Activated naive CD4-positive, alpha-beta T cell treated with anti-CD3 and anti-CD28 coated beads, Interleukin-2, amount 10 ng/mL, durations not matched to agents 7 days and 5 days (primary cell): Measurements from ENCODE around the gene GMIP.
"Not testable (repeated sequence)": the region's sequence is repeated elsewhere in the genome, so short reads cannot be mapped to it uniquely, and the experiment has no call there.

Source experiments
- CTCF ChIA-PET: fragments of 350-600 bp; sonication (Branson Sonifier 250); formaldehyde crosslinking; loops from one replicate; lab custom pipeline; 2021; ENCODE audit warnings: antibody characterized with exemption; lab: Charles Lee
- DNase-seq: peaks from one replicate; pipeline ENCODE4 v3.0.0-alpha.2; 2020
- H3K27ac Mint-ChIP-seq: one replicate; pipeline ENCODE4 v1.8.0; 2021; ENCODE audit warnings: mild to moderate bottlenecking, moderate library complexity, mixed read lengths
- H3K27me3 Mint-ChIP-seq: one replicate; pipeline ENCODE4 v1.8.0; 2021; ENCODE audit warnings: mild to moderate bottlenecking, mixed read lengths
- H3K36me3 Mint-ChIP-seq: one replicate; pipeline ENCODE4 v1.8.0; 2021; ENCODE audit warnings: mixed read lengths
- H3K4me1 Mint-ChIP-seq: one replicate; pipeline ENCODE4 v1.8.0; 2021; ENCODE audit warnings: mixed read lengths
- H3K4me3 Mint-ChIP-seq: one replicate; pipeline ENCODE4 v1.8.0; 2021; ENCODE audit warnings: mild to moderate bottlenecking, moderate library complexity, mixed read lengths
- H3K9me3 Mint-ChIP-seq: one replicate; pipeline ENCODE4 v1.8.0; 2021; ENCODE audit warnings: mixed read lengths

GMIP gene, protein sequence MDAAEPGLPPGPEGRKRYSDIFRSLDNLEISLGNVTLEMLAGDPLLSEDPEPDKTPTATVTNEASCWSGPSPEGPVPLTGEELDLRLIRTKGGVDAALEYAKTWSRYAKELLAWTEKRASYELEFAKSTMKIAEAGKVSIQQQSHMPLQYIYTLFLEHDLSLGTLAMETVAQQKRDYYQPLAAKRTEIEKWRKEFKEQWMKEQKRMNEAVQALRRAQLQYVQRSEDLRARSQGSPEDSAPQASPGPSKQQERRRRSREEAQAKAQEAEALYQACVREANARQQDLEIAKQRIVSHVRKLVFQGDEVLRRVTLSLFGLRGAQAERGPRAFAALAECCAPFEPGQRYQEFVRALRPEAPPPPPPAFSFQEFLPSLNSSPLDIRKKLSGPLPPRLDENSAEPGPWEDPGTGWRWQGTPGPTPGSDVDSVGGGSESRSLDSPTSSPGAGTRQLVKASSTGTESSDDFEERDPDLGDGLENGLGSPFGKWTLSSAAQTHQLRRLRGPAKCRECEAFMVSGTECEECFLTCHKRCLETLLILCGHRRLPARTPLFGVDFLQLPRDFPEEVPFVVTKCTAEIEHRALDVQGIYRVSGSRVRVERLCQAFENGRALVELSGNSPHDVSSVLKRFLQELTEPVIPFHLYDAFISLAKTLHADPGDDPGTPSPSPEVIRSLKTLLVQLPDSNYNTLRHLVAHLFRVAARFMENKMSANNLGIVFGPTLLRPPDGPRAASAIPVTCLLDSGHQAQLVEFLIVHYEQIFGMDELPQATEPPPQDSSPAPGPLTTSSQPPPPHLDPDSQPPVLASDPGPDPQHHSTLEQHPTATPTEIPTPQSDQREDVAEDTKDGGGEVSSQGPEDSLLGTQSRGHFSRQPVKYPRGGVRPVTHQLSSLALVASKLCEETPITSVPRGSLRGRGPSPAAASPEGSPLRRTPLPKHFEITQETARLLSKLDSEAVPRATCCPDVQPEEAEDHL

DNA sequence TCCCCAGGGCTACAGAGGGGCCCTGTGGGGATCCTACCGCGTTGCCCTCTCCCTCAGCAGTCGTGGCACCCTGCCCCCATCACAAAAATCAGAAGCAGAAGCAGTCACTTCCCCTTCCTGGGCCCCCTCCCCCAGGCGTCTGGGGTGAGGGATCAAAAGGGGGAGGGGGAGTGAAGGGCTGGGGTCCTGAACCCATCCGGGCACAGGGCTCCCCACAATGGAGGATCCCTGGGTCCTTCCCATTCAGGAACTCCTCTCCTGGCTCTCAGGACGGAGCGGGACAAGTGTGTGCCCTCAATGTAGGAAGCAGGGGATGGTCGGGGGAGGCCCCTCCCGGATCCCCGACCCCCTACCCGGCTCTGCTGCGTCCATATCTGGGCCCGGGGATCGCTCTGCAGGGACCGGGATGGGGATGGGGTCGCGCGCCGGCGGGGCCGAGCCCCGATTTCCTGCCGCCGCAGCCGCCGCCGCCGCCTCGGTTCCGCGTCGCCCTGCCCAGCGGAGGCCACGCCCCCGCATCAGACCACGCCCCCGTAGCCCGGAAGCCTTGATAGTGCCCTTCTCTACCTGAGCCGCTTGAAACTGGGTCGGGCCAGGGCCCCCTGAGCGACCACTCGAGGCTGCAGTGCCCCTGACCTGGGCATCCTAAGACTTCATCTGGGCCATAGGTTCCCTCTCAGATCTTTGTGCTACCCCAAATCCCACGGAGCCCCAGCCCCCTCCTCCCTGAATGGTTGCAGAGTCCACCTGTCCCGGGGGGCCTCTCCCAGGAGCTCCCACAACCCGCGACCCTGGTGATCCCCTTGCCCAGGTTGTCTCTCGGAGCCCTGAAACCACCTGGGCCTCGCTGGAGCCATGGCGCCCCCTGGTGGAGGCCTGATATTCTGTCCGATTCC is at the start of gene GMIP:
Gene GMIP, minus strand, starts transcription at position 500 of the 896 bp plus-strand sequence. Its CDS starts 128 bp downstream, at position 372.
- no peaks in the 10 kb centered on the region for H3K9me3 Mint-ChIP-seq
- DNase-seq = peak; percentile 92
- peaks cover 25% of the 10 kb centered on the region for H3K4me1 Mint-ChIP-seq
- H3K36me3 Mint-ChIP-seq = peaks cover 50% of the 10 kb centered on the region
- no peaks in the 10 kb centered on the region for H3K27me3 Mint-ChIP-seq
- H3K4me3 Mint-ChIP-seq = peak within 1 kb of the TSS; percentile 97
- CTCF ChIA-PET = interaction anchor here (0.6 to 4.0 kb wide), 17 partner anchors 9 to 111 kb away, joined by 3 to 38 read pairs (median 4); partner anchors contain the start of gene ZNF101
- peak within 1 kb of the TSS; percentile 97 for H3K27ac Mint-ChIP-seq

DNA sequence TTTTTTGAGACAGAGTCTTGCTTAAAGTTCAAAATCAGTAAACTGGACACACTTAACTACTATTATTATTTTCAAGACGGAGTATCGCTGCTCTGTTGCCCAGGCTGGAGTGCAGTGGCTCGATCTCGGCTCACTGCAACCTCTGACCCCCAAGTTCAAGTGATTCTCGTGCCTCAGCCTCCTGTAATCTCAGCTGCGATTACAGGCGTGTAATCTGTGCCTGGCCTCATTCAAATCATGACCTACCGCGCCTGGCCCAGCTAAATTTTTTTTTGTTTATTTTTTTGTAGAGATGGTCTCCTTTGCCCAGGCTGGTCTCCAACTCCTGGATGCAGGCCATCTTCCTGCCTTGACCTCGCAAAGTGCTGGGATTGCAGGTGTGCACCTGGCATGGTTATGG is 48.2 kb upstream of the GMIP start:
- peaks cover 26% of the 10 kb centered on the region for H3K9me3 Mint-ChIP-seq
- H3K36me3 Mint-ChIP-seq = peaks cover 29% of the 10 kb centered on the region
- CTCF ChIA-PET = no interaction called here
- no peak overlapping the region for H3K27ac Mint-ChIP-seq
- H3K4me3 Mint-ChIP-seq = no peak overlapping the region
- no peak for DNase-seq
- no peaks in the 10 kb centered on the region for H3K4me1 Mint-ChIP-seq
- H3K27me3 Mint-ChIP-seq = no peaks in the 10 kb centered on the region

GRCh38 chr19:19689023-19689422 is 45.6 kb upstream of the GMIP start:
- H3K27ac Mint-ChIP-seq, H3K27me3 Mint-ChIP-seq, H3K4me1 Mint-ChIP-seq, CTCF ChIA-PET, H3K4me3 Mint-ChIP-seq: not testable (repeated sequence)
- peaks cover 29% of the 10 kb centered on the region for H3K9me3 Mint-ChIP-seq
- DNase-seq = peak; percentile 39
- peaks cover 47% of the 10 kb centered on the region for H3K36me3 Mint-ChIP-seq

- Mint-ChIP-seq H3K36me3 (peaks cover 63% of the 10 kb centered on the region), H3K4me1 (no peaks in the 10 kb centered on the region), H3K4me3 (no peak overlapping the region), H3K27me3 (no peaks in the 10 kb centered on the region), H3K9me3 (peaks cover 38% of the 10 kb centered on the region), H3K27ac (no peak overlapping the region)
- CTCF ChIA-PET = no interaction called here
- DNase-seq = no peak
Measured at GRCh38 chr19:19687090-19687489, 43.6 kb upstream of the GMIP start.

DNA sequence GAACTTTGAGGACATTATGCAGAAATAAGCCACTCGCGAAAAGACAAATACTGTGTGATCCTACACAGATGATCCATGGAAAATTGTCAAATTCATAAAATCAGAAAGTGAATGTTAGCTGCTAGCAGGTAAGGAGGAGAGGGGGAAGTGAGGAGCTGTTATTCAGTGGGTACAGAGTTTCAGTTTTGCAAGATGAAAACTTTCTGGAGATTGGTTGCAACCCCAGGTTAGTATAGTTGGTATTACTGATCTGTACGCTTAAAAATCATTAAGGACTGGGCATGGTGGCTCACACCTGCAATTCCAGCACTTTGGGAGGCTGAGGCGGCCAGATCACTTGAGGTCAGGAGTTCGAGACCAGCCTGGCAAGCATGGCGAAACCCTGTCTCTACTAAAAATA is 43.1 kb upstream of the GMIP start:
- H3K9me3 Mint-ChIP-seq = peaks cover 38% of the 10 kb centered on the region
- CTCF ChIA-PET = no interaction called here
- H3K4me1 Mint-ChIP-seq = no peaks in the 10 kb centered on the region
- no peak overlapping the region for H3K27ac Mint-ChIP-seq
- peaks cover 63% of the 10 kb centered on the region for H3K36me3 Mint-ChIP-seq
- no peak overlapping the region for H3K4me3 Mint-ChIP-seq
- no peaks in the 10 kb centered on the region for H3K27me3 Mint-ChIP-seq
- no peak for DNase-seq

DNA sequence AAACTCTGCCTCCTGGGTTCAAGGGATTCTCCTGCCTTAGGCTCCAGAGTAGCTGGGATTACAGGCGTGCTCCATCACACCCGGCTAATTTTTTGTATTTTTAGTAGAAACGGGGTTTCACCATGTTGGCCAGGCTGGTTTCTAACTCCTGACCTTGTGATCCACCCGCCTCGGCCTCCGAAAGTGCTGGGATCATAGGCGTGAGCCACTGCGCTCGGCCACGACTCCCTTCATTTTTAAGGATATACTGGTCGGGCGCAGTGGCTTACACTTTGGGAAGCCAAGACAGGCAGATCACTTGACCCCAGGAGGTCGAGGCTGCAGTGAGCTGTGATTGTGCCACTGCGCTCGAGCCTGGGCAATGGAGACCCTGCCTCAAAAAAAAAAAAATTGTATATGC is 42.7 kb upstream of the GMIP start:
- DNase-seq, H3K27ac Mint-ChIP-seq, H3K4me1 Mint-ChIP-seq, H3K27me3 Mint-ChIP-seq, CTCF ChIA-PET, H3K4me3 Mint-ChIP-seq: not testable (repeated sequence)
- H3K36me3 Mint-ChIP-seq = peaks cover 67% of the 10 kb centered on the region
- H3K9me3 Mint-ChIP-seq = peaks cover 42% of the 10 kb centered on the region

DNA sequence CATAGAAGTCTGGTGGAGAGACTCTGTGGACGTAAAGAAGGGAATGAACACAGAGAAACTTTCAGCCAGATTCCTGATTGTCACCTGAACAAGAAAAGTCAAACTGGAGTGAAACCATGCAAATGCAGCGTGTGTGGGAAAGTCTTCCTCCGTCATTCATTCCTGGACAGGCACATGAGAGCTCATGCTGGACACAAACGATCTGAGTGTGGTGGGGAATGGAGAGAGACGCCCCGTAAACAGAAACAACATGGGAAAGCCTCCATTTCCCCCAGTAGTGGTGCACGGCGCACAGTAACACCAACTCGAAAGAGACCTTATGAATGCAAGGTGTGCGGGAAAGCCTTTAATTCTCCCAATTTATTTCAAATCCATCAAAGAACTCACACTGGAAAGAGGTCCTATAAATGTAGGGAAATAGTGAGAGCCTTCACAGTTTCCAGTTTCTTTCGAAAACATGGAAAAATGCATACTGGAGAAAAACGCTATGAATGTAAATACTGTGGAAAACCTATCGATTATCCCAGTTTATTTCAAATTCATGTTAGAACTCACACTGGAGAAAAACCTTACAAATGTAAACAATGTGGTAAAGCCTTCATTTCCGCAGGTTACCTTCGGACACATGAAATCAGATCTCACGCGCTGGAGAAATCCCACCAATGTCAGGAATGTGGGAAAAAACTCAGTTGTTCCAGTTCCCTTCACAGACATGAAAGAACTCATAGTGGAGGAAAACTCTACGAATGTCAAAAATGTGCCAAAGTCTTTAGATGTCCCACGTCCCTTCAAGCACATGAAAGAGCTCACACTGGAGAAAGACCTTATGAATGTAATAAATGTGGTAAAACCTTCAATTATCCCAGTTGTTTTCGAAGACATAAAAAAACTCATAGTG is 36.0 kb upstream of the GMIP start:
- Mint-ChIP-seq H3K27ac (peak overlapping the region; percentile 76), H3K27me3 (no peaks in the 10 kb centered on the region), H3K4me1 (peaks cover 6% of the 10 kb centered on the region), H3K4me3 (no peak overlapping the region), H3K9me3 (peaks cover 67% of the 10 kb centered on the region), H3K36me3 (peaks cover 93% of the 10 kb centered on the region)
- no peak for DNase-seq
- CTCF ChIA-PET = no interaction called here

- peak overlapping the region; percentile 76 for H3K27ac Mint-ChIP-seq
- CTCF ChIA-PET = no interaction called here
- no peaks in the 10 kb centered on the region for H3K27me3 Mint-ChIP-seq
- DNase-seq = no peak
- H3K9me3 Mint-ChIP-seq = peaks cover 61% of the 10 kb centered on the region
- peaks cover 11% of the 10 kb centered on the region for H3K4me1 Mint-ChIP-seq
- peak overlapping the region; percentile 3 for H3K4me3 Mint-ChIP-seq
- H3K36me3 Mint-ChIP-seq = peaks cover 91% of the 10 kb centered on the region
Measured at GRCh38 chr19:19677579-19677978, 34.1 kb upstream of the GMIP start.

DNA sequence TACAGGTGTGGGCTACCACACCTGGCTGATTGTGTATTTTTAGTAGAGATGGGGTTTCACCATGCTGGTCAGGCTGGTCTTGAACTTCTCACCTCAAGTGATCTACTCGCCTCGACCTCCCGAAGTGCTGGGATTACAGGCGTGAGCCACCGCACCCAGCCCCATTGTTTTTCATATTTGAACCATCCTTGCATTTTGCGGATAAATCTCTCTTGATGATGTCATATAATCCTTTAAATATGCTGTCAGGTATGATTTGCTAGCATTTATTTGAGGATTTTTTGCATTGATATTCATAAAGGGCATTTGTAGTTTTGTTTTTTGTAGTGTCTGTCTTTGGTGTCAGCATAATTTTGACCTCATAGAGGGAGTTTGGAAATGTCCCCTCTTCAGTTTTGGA is 30.9 kb upstream of the GMIP start:
- H3K27ac Mint-ChIP-seq = peak overlapping the region; percentile 81
- H3K4me1 Mint-ChIP-seq = peaks cover 28% of the 10 kb centered on the region
- H3K4me3 Mint-ChIP-seq = no peak overlapping the region

GRCh38 chr19:19672816-19673215 is 29.4 kb upstream of the GMIP start:
- peak overlapping the region; percentile 42 for H3K27ac Mint-ChIP-seq
- H3K4me1 Mint-ChIP-seq = peaks cover 33% of the 10 kb centered on the region
- H3K36me3 Mint-ChIP-seq = peaks cover 81% of the 10 kb centered on the region

More for the DNA sequence above, 30.9 kb upstream of the GMIP start:
- CTCF ChIA-PET = no interaction called here
- Mint-ChIP-seq H3K36me3 (peaks cover 92% of the 10 kb centered on the region), H3K27me3 (no peaks in the 10 kb centered on the region), H3K9me3 (peaks cover 64% of the 10 kb centered on the region)
- DNase-seq = no peak

DNA sequence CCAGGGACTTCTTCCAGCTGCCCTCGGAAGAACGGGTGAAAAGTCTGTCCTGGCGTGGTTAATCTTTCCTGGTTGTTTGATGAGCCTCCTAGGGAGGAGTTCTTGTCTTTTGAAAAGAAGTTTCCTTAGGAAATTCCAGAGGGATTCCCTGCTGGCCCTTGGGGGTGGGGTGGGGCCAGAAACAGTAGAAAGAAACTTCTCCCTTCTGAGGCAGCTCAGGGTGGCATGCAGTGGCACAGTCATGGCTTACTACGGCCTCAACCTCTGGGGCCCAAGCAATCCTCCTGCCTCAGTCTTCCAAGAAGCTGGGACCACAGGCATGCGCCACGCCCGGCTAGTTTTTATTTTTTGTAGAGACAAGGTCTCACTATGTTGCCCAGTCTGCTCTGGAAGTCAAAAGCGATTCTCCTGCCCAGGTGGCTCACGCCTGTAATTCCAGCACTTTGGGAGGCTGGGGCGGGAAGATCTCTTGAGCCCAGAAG is 26.7 kb upstream of the GMIP start:
- Mint-ChIP-seq H3K4me1 (peaks cover 39% of the 10 kb centered on the region), H3K27ac (peak overlapping the region; percentile 97), H3K27me3 (no peaks in the 10 kb centered on the region), H3K36me3 (peaks cover 62% of the 10 kb centered on the region), H3K4me3 (peak overlapping the region; percentile 72), H3K9me3 (peaks cover 33% of the 10 kb centered on the region)
- no peak for DNase-seq
- CTCF ChIA-PET = interaction anchor here (1.1 kb wide), 1 partner anchor 154 kb away, joined by 3 read pairs; the partner anchor contains the start of gene NDUFA13

More at GRCh38 chr19:19672816-19673215, 29.4 kb upstream of the GMIP start:
- peaks cover 50% of the 10 kb centered on the region for H3K9me3 Mint-ChIP-seq
- no peaks in the 10 kb centered on the region for H3K27me3 Mint-ChIP-seq
- no peak for DNase-seq
- no peak overlapping the region for H3K4me3 Mint-ChIP-seq
- CTCF ChIA-PET = no interaction called here

GRCh38 chr19:19668230-19669012 is 25.0 kb upstream of the GMIP start, which contains the start of gene ZNF101:
Gene ZNF101 (plus strand): TSS chr19:19668839. CDS start chr19:19668964, 125 bp downstream.
- Mint-ChIP-seq H3K27ac (peak within 1 kb of the TSS; percentile 97), H3K9me3 (peaks cover 26% of the 10 kb centered on the region), H3K36me3 (peaks cover 54% of the 10 kb centered on the region), H3K4me1 (peaks cover 38% of the 10 kb centered on the region), H3K4me3 (peak within 1 kb of the TSS; percentile 72), H3K27me3 (no peaks in the 10 kb centered on the region)
- peak; percentile 97 for DNase-seq
- CTCF ChIA-PET = interaction anchor here (1.3 kb wide), 1 partner anchor 25 kb away, joined by 5 read pairs; the partner anchor contains the start of gene GMIP
